HepG2 (cell line): Measurements from ENCODE around the gene NAT10. TPM values are rescaled to one million over a fixed set of nuclear protein-coding genes. Genes with fewer than 3 reads are reported as not detected.
A peak's percentile ranks its signal among the peaks of the same experiment; 100 is the strongest.

Source experiments
- ATF2 ChIP-seq: sonication (generic); formaldehyde crosslinking; IDR thresholded peaks from 2 replicates; pipeline ENCODE4 v1.4.0; 2020; ENCODE audit warnings: missing genetic modification reagents
- FOXK2 ChIP-seq: fragments of 450-650 bp; IDR thresholded peaks from 2 replicates; pipeline ENCODE4 v1.6.1; 2016
- HBP1 ChIP-seq: IDR thresholded peaks from 2 replicates; pipeline ENCODE4 v1.6.1; 2016; ENCODE audit warnings: low read depth, control low read depth
- KLF12 ChIP-seq: sonication (generic); formaldehyde crosslinking; IDR thresholded peaks from 2 replicates; pipeline ENCODE4 v1.4.0; 2020; ENCODE audit warnings: missing genetic modification reagents, borderline replicate concordance
- MTF1 ChIP-seq: sonication (generic); formaldehyde crosslinking; IDR thresholded peaks from 2 replicates; pipeline ENCODE4 v1.5.0; 2020; ENCODE audit warnings: missing genetic modification reagents
- MXI1 ChIP-seq: IDR thresholded peaks from 3 replicates; pipeline ENCODE4 v1.6.1; 2012; ENCODE audit warnings: low read depth, low read length, inconsistent platforms, borderline replicate concordance
- PAF1 ChIP-seq: IDR thresholded peaks from 2 replicates; pipeline ENCODE4 v1.6.1; 2016; ENCODE audit warnings: missing genetic modification reagents, missing compliant biosample characterization
- RBM22 ChIP-seq: fragments of 200-400 bp; formaldehyde crosslinking; optimal IDR thresholded peaks from 2 replicates; pipeline ENCODE3; 2017; ENCODE audit warnings: mild to moderate bottlenecking, low read length, moderate library complexity
- THYN1 ChIP-seq: sonication (generic); formaldehyde crosslinking; IDR thresholded peaks from 2 replicates; pipeline ENCODE4 v1.8.1; 2023; ENCODE audit warnings: low read depth, mild to moderate bottlenecking, moderate library complexity, missing genetic modification reagents, borderline replicate concordance
- TSC22D2 ChIP-seq: sonication (generic); formaldehyde crosslinking; IDR thresholded peaks from 2 replicates; pipeline ENCODE4 v1.5.1; 2020; ENCODE audit warnings: missing genetic modification reagents, mild to moderate bottlenecking, borderline replicate concordance
- ZBTB44 ChIP-seq: sonication (generic); formaldehyde crosslinking; IDR thresholded peaks from 2 replicates; pipeline ENCODE4 v1.4.0; 2020; ENCODE audit warnings: missing genetic modification reagents
- ZNF235 ChIP-seq: sonication (generic); formaldehyde crosslinking; IDR thresholded peaks from 2 replicates; pipeline ENCODE4 v1.8.1; 2023; ENCODE audit warnings: mild to moderate bottlenecking, missing genetic modification reagents, borderline replicate concordance
- ZNF280D ChIP-seq: sonication (generic); formaldehyde crosslinking; IDR thresholded peaks from 2 replicates; pipeline ENCODE4 v1.5.1; 2020; ENCODE audit warnings: mild to moderate bottlenecking, missing genetic modification reagents
- ZNF292 ChIP-seq: sonication (generic); formaldehyde crosslinking; IDR thresholded peaks from 2 replicates; pipeline ENCODE4 v1.8.1; 2022; ENCODE audit warnings: mild to moderate bottlenecking, low read depth, missing genetic modification reagents, borderline replicate concordance
- ZNF580 ChIP-seq: IDR thresholded peaks from 2 replicates; pipeline ENCODE4 v1.6.1; 2016; ENCODE audit warnings: low read depth, borderline replicate concordance
- ZNF710 ChIP-seq: sonication (generic); formaldehyde crosslinking; IDR thresholded peaks from 2 replicates; pipeline ENCODE4 v1.5.0; 2020; ENCODE audit warnings: mild to moderate bottlenecking, missing genetic modification reagents, borderline replicate concordance
- ZNF790 ChIP-seq: sonication (generic); formaldehyde crosslinking; IDR thresholded peaks from 2 replicates; pipeline ENCODE4 v1.8.0; 2022; ENCODE audit warnings: missing genetic modification reagents, mild to moderate bottlenecking, borderline replicate concordance
- polyA plus RNA-seq, 8 experiments: library from polyadenylated mRNA; depleted of rRNA in 3 of 8; stranded (reverse) in 7 of 8; unstranded in 1 of 8; fragments of >200 nt; fragmentation: Illumina TruSeq in 4 of 8; extraction: Trizol in 4 of 8; gene quantifications; 2 replicates each; pipeline versions ENCODE4 v1.2.1 to v1.2.3, GENCODE V29; 2011 to 2016; ENCODE audit warnings: low read depth in 4 of 8, missing spikeins in 1 of 8, mixed read lengths in 1 of 8; ENCODE audit not compliant: insufficient read depth in 1 of 8
- total RNA-seq, 5 experiments: library from RNA; depleted of rRNA; stranded (reverse); fragments of >200 nt; fragmentation: Illumina TruSeq; extraction: Trizol; gene quantifications; 2 replicates each; pipeline ENCODE4 v1.2.3, GENCODE V29; 2016; ENCODE audit warnings: low read depth in 1 of 5

The NAT10 gene
- total and polyA plus RNA-seq, 2 of the 13 experiments (the other 11 are each of a cell fraction or from before 2014, with no cell fraction given), result 33.9 to 51.9 TPM

GRCh38 chr11:34105079-34105956, at the start of gene NAT10 (continued):
- TF ChIP-seq ZNF710 (CRISPR knock-in tag), result no peak; the same call in 1 of the 2 replicates
- peak; percentile 80; the same call in 1 of the 2 replicates for TF ChIP-seq ZNF580 (CRISPR knock-in tag)
- 0 out of 2 replicates have a peak, but pooled peaks have one; percentile 57 for TF ChIP-seq THYN1 (CRISPR knock-in tag)
- no peak; the same call in 1 of the 2 replicates for TF ChIP-seq HBP1 (CRISPR knock-in tag)
- no peak for TF ChIP-seq ZNF292
- 0 out of 2 replicates have a peak, but pooled peaks have one; percentile 6 for TF ChIP-seq MTF1 (CRISPR knock-in tag)
- TF ChIP-seq FOXK2, result peak; percentile 61; the same call in 1 of the 2 replicates
- no peak for TF ChIP-seq ZBTB44
- TF ChIP-seq KLF12, result no peak
- TF ChIP-seq TSC22D2 (CRISPR knock-in tag), result peak; percentile 67
- 0 out of 2 replicates have a peak, but pooled peaks have one; percentile 1 for TF ChIP-seq ZNF280D (CRISPR knock-in tag)
- TF ChIP-seq ZNF790 (CRISPR knock-in tag), result no peak
- no peak for TF ChIP-seq ZNF235
- peak; percentile 95 for TF ChIP-seq ATF2 (CRISPR knock-in tag)
- peak; percentile 91 for TF ChIP-seq RBM22
- peak; percentile 98; the same call in 2 of the 3 replicates for TF ChIP-seq MXI1
- TF ChIP-seq PAF1 (CRISPR knock-in tag), result peak; percentile 66; the same call in 1 of the 2 replicates
